Adrenal gland (tissue), 12 donors: ENCODE results near the gene MTMR10. TPM values are rescaled to one million over a fixed set of nuclear protein-coding genes. Genes with fewer than 3 reads are reported as not detected.
A peak's percentile ranks its signal among the peaks of the same experiment; 100 is the strongest.

ENCODE experiments used
- DNase-seq, 7 donors: peaks; one replicate each; pipeline ENCODE4 v3.0.0-alpha.2; 2019 to 2020
- H3K27ac ChIP-seq, 5 donors: fragments of 200-600 bp; sonication (generic) in 4 of 5; 1 replicate in 3 of 5; 2 replicates in 2 of 5; pipeline versions ENCODE4 v1.5.1 to v1.8.0; 2016 to 2020; ENCODE audit warnings: mild to moderate bottlenecking in 1 of 5
- H3K27me3 ChIP-seq: fragments of 200-600 bp; 2 replicates; pipeline ENCODE4 v1.8.0; 2021
- H3K36me3 ChIP-seq, 2 donors: fragments of 200-600 bp; replicated peaks in 1 of 2; 1 replicate in 1 of 2; 2 replicates in 1 of 2; pipeline versions ENCODE4 v1.5.1 to v1.8.0; 2018 to 2022
- H3K4me1 ChIP-seq, 2 donors: fragments of 200-600 bp; replicated peaks in 1 of 2; 1 replicate in 1 of 2; 2 replicates in 1 of 2; pipeline versions ENCODE4 v1.5.1 to v1.8.0; 2018 to 2021
- H3K4me3 ChIP-seq, 4 donors: fragments of 200-600 bp; sonication (generic) in 3 of 4; one replicate each; pipeline ENCODE4 v1.5.1; 2016 to 2018
- H3K9me3 ChIP-seq, 3 donors: fragments of 200-600 bp; sonication (generic) in 1 of 3; replicated peaks in 1 of 3; 1 replicate in 2 of 3; 2 replicates in 1 of 3; pipeline versions ENCODE4 v1.5.1 to v1.8.0; 2016 to 2021
- CTCF ChIP-seq, 6 experiments: fragments of 450-650 bp in 4 of 6; fragments of 200-600 bp in 2 of 6; sonication (generic) in 1 of 6; IDR thresholded peaks; 1 replicate in 5 of 6; 2 replicates in 1 of 6; pipeline versions ENCODE4 v1.5.1 to v1.8.0; 2016 to 2021; ENCODE audit warnings: antibody characterized with exemption in 6 of 6, mild to moderate bottlenecking in 2 of 6, moderate library complexity in 1 of 6
- POLR2A ChIP-seq, 2 donors: fragments of 450-650 bp; IDR thresholded peaks; one replicate each; pipeline ENCODE4 v1.6.1; 2017; ENCODE audit warnings: antibody characterized with exemption in 2 of 2, mild to moderate bottlenecking in 2 of 2, moderate library complexity in 1 of 2
- WGBS, 4 donors: extraction: QIAGEN DNeasy Blood & Tissue Kit in 2 of 4; methylation state at CpG; one replicate each; pipeline versions ENCODE4 v1.1.5 to v1.1.7; 2013 to 2017; 5-methylcytosine and 5-hydroxymethylcytosine counted together
- intact Hi-C, 2 donors: fragments of 100-400 bp; cut with DNase I; formaldehyde crosslinking; loops; one replicate each; pipeline versions ENCODE4 v1.14.1 to v1.15.0; 2022 to 2023
- polyA plus RNA-seq, 3 donors: library from polyadenylated mRNA; stranded (reverse); fragments of 200-250 nt in 2 of 3; fragments of 350-450 nt in 1 of 3; fragmentation: Illumina TruSeq in 1 of 3; extraction: RNeasy Lipid Tissue Mini Kit (QIAGEN cat#74804) in 1 of 3; gene quantifications; one replicate each; pipeline ENCODE4 v1.2.3, GENCODE V29; 2013 to 2014
- total RNA-seq, 9 donors: library from RNA; depleted of rRNA in 4 of 9; stranded (reverse); fragments of >200 nt in 4 of 9; fragments of 120-200 nt in 1 of 9; fragmentation: NEBNext Ultra II Directional in 1 of 9; extraction: Animal tissue kit (Norgen Biotek cat#: 25700) in 1 of 9; gene quantifications; one replicate each; pipeline versions ENCODE4 v1.1.0 to v1.2.4, GENCODE V29; 2013 to 2023
- donor health status: healthy with polysubstance abuse.
- donor health status: Bipolar disorder and iron deficiency.
- donor health status: DM: yes; HTN: yes; CAD: no.
- donor health status: DM: no; HTN: no; CAD: no.
- donor health status: DM: no; HTN: no; CAD: no.
- donor health status: DM: yes; HTN: yes; CAD: no.

MTMR10 gene
- total and polyA plus RNA-seq, 12 donors: 9.2 to 42.7 (median 21.5) TPM

- no peak overlapping the region for H3K4me3 ChIP-seq
- no peak for TF ChIP-seq CTCF (IDR thresholded peaks at IDR 0.05)
- TF ChIP-seq POLR2A (IDR thresholded peaks at IDR 0.05): no peak
- H3K36me3 ChIP-seq: peaks cover 0 to 49% of the 10 kb centered on the region in 2 donors
- 91 to 100% (median 97%) methylated on average over 3 of the region's 3 CpGs for WGBS, 4 donors
- no peak overlapping the region for H3K27ac ChIP-seq
- no peak for DNase-seq
- no peaks in the 10 kb centered on the region for H3K27me3 ChIP-seq
- intact Hi-C loops: loop anchor here in 1 of 2 donors (10.0 kb wide), 1 partner anchor 162 kb away; no protein-coding TSS in a partner anchor
- no peaks in the 10 kb centered on the region for H3K4me1 ChIP-seq
- H3K9me3 ChIP-seq: no peaks in the 10 kb centered on the region
These were observed 28.8 kb downstream of the MTMR10 start for GRCh38 chr15:30962659-30963058.

- H3K27ac ChIP-seq: no peak overlapping the region
- TF ChIP-seq POLR2A (IDR thresholded peaks at IDR 0.05) (no peak), CTCF (IDR thresholded peaks at IDR 0.05) (no peak)
- no peaks in the 10 kb centered on the region for H3K27me3 ChIP-seq
- intact Hi-C loops: loop anchor here in 1 of 2 donors (10.0 kb wide), 1 partner anchor 163 kb away; no protein-coding TSS in a partner anchor
- H3K4me3 ChIP-seq: no peak overlapping the region
- H3K4me1 ChIP-seq: no peaks in the 10 kb centered on the region
- H3K9me3 ChIP-seq: no peaks in the 10 kb centered on the region
- no peak for DNase-seq
- H3K36me3 ChIP-seq: peaks cover 0 to 54% of the 10 kb centered on the region in 2 donors
These were observed 29.3 kb downstream of the MTMR10 start for GRCh38 chr15:30962079-30962478.

GRCh38 chr15:30958219-30958618, 33.2 kb downstream of the MTMR10 start:
- Histone ChIP-seq H3K27me3 (no peaks in the 10 kb centered on the region), H3K4me1 (no peaks in the 10 kb centered on the region), H3K36me3 (peaks cover 0 to 60% of the 10 kb centered on the region in 2 donors), H3K4me3 (no peak overlapping the region), H3K9me3 (no peaks in the 10 kb centered on the region), H3K27ac (no peak overlapping the region)
- intact Hi-C loops: no loop called here
- 92 to 98% (median 93%) methylated on average over 5 of the region's 5 CpGs for WGBS, 4 donors
- DNase-seq: no peak
- no peak for TF ChIP-seq POLR2A (IDR thresholded peaks at IDR 0.05)
- TF ChIP-seq CTCF (IDR thresholded peaks at IDR 0.05): no peak

GRCh38 chr15:30956216-30957124, 35.0 kb downstream of the MTMR10 start:
- peaks cover 0 to 78% of the 10 kb centered on the region in 2 donors for H3K36me3 ChIP-seq
- WGBS, 4 donors: 80 to 86% (median 85%) methylated on average over 6 of the region's 6 CpGs
- no peak overlapping the region for H3K4me3 ChIP-seq
- no peaks in the 10 kb centered on the region for H3K27me3 ChIP-seq
- DNase-seq: peak in 1 of 7 donors; percentile 25
- intact Hi-C loops: no loop called here
- TF ChIP-seq CTCF (IDR thresholded peaks at IDR 0.05): no peak
- no peak for TF ChIP-seq POLR2A (IDR thresholded peaks at IDR 0.05)
- no peaks in the 10 kb centered on the region for H3K4me1 ChIP-seq
- H3K27ac ChIP-seq: no peak overlapping the region
- no peaks in the 10 kb centered on the region for H3K9me3 ChIP-seq
